Measurements from ENCODE around the gene GAP43.

GAP43 gene

GRCh38 chr3:115623044-115623868 lies at the start of gene GAP43:
GAP43 (plus strand) TSS chr3:115623510; CDS start chr3:115623690, 180 bp downstream.
- peak; percentile 14 for DNase-seq

- DNase-seq, result no peak
Observed at GRCh38 chr3:115576325-115576875, 46.9 kb upstream of the GAP43 start.

GRCh38 chr3:115577000-115577399 lies 46.3 kb upstream of the GAP43 start:
- no peak for DNase-seq

GRCh38 chr3:115578331-115578730 lies 45.0 kb upstream of the GAP43 start:
- no peak for DNase-seq

- no peak for DNase-seq
Observed at GRCh38 chr3:115580566-115580965, 42.7 kb upstream of the GAP43 start.

GRCh38 chr3:115581362-115582135 lies 41.8 kb upstream of the GAP43 start:
- DNase-seq, result no peak

- DNase-seq, result no peak
Observed at GRCh38 chr3:115588201-115589115, 34.9 kb upstream of the GAP43 start.

GRCh38 chr3:115590873-115591272 lies 32.4 kb upstream of the GAP43 start:
- no peak for DNase-seq

- DNase-seq, result no peak
Observed at GRCh38 chr3:115595611-115596275, 27.6 kb upstream of the GAP43 start.

- no peak for DNase-seq
Observed at GRCh38 chr3:115598216-115598615, 25.1 kb upstream of the GAP43 start.

- no peak for DNase-seq
Observed at GRCh38 chr3:115602194-115602593, 21.1 kb upstream of the GAP43 start.

GRCh38 chr3:115611630-115612029 lies 11.7 kb upstream of the GAP43 start:
- DNase-seq, result no peak

- no peak for DNase-seq
Observed at GRCh38 chr3:115615001-115615814, 8.1 kb upstream of the GAP43 start.

GRCh38 chr3:115616461-115616860 lies 6.8 kb upstream of the GAP43 start:
- no peak for DNase-seq

GRCh38 chr3:115617591-115617990 lies 5.7 kb upstream of the GAP43 start:
- no peak for DNase-seq

- no peak for DNase-seq
Observed at GRCh38 chr3:115624029-115624741, 875 bp downstream of the GAP43 start.

GRCh38 chr3:115624901-115625300 lies 1.6 kb downstream of the GAP43 start:
- no peak for DNase-seq

GRCh38 chr3:115626006-115626409 lies 2.7 kb downstream of the GAP43 start:
- no peak for DNase-seq

- no peak for DNase-seq
Observed at GRCh38 chr3:115626721-115627120, 3.4 kb downstream of the GAP43 start.

Measured in NCI-H526 treated with DMSO at 0.1 percent for 48 hours (cell line).